ENCODE data around the gene TRIM54.

GRCh38 chr2:27236626-27237025 is 45.6 kb upstream of the TRIM54 start:
- TF ChIP-seq EGR1 (IDR thresholded peaks at IDR 0.05; ENCODE audit: borderline replicate concordance, low read depth, low read length) (no peak), CTCF (IDR thresholded peaks at IDR 0.05; ENCODE audit: control extremely low read depth in 1 of 3, insufficient read depth in 1 of 3, low read depth in 1 of 3, low read length in 3 of 3) (no peak), POLR2AphosphoS5 (IDR thresholded peaks at IDR 0.05; ENCODE audit: low read depth, low read length) (no peak)

Data from H1 (cell line).